ENCODE measurements around the gene PDE4B. TPM values are rescaled to one million over a fixed set of nuclear protein-coding genes. Genes with fewer than 3 reads are reported as not detected.
"Not testable (repeated sequence)": the region's sequence is repeated elsewhere in the genome, so short reads cannot be mapped to it uniquely, and the experiment has no call there.

The PDE4B gene
- total RNA-seq, 1 donor from 2014 or later: 12.0 TPM

DNA sequence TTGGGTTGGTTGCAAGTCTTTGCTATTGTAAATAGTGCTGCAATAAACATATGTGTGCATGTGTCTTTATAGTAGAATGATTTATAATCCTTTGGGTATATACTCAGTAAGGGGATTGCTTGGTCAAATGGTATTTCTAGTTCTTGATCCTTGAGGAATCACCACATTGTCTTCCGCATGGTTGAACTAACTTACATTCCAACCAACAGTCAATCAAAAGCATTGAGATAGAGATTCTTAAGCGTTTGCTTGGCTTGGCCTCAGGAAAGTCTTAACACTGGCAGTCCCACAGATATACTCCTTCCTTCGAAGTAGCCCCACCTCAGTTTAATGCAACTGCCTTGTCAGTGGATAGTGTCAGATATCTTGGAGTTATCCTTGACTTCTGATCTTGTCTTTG, 63.9 kb downstream of the PDE4B start:
- ATAC-seq; intact Hi-C loops (cut with DNase I); DNase-seq (ENCODE audit: missing footprints): not testable (repeated sequence)

DNA sequence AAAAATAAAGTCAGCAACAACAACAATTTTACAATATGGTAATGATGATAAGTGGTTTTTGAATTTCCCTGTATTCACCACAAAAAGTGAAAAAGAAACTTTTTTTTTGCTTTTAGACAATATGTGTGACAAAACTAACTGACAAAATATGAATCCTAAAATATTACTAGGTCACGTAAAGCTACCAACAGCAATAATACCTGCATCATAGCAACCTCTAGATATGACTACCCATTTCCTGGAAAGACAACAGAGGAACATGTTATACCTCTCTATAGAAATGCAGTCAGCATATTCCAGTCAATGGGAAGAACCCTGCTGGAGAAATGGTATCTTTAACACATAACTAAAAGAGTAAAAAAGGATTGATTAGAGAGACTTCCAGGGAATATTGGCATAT, 73.7 kb downstream of the PDE4B start:
- intact Hi-C loops (cut with DNase I): no loop called here
- ATAC-seq (no peak), DNase-seq (ENCODE audit: missing footprints) (no peak)

DNA sequence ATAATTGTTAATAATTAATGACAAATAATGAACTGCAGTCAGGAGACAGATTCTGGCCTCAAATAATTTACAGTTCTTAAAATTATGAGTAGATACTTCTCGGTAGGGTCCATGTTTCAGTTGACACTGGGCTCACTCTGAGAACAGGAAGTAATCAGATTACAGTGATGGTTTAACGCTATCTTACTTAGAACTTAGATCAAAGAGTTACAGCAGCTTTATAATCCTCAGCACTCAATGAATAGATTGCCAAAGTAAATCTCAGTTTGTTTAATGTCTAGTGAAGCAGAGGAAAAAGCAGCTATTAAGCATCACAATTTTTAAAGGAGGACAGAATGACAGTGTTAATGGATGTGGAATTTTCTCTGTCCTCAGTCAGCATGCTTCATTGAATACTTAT, 79.6 kb downstream of the PDE4B start:
- no peak for DNase-seq (ENCODE audit: missing footprints)
- ATAC-seq: no peak
- intact Hi-C loops (cut with DNase I): no loop called here

DNA sequence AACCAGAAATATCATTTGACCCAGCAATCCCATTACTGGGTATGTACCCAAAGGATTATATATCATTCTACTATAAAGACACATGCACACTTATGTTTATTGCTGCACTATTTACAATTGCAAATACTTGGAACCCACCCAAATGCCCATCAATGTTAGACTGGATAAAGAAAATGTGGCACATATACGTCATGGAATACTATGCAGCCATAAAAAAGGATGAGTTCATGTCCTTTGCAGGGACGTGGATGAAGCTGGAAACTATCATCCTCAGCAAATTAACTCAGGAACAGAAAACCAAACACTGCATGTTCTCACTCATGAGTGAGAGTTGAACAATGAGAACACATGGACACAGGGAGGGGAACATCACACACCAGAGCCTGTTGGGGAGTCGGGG, 85.6 kb downstream of the PDE4B start:
- intact Hi-C loops (cut with DNase I); ATAC-seq: not testable (repeated sequence)

DNA sequence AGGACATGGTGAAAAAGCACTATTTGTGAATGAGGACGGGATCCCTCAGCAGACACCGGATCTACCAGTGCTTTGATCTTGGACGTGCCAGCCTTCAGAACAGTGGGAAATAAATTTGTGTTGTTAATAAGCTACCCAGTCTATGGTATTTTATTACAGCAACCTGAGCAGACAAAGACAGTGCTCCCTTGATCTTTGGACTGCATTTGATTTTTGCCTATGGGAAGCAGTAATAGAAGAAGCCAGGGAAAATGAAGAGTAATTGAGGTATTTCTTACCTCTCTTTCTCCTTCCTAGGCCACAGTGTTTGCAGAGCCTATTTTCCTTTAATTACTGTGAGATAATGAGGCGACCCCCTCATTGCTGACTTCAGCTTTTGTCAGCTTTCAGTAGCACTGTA, 87.9 kb downstream of the PDE4B start:
- intact Hi-C loops (cut with DNase I): no loop called here
- ATAC-seq: no peak
- no peak for DNase-seq (ENCODE audit: missing footprints)

More for the DNA sequence above, 85.6 kb downstream of the PDE4B start:
- DNase-seq (ENCODE audit: missing footprints): not testable (repeated sequence)

DNA sequence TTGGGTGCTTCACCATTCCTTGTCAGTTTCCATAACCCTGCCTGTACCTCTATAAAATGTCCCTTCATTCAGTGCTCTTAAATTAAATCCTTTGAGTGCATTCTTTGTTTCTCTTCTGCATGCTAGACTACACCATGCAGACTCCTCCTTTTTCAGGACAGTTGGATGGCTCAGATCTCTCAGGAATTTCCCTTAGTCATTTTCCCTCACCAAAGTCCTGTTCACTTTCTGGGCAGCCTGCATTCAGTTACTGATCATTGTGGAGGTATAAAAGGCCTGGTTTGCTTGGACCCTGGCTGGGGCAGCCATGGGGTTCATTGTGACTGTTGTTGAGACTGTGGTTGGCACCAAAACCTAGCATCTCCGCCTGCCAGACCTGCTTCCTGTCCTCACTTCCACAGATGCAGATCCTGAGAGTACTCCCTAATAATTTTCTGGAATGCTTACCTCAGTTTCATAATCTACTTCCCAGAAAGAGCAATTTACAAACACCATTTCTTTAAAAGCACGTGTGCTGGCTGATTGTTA, 88.4 kb downstream of the PDE4B start:
- no peak for ATAC-seq
- DNase-seq (ENCODE audit: missing footprints): no peak
- intact Hi-C loops (cut with DNase I): no loop called here

DNA sequence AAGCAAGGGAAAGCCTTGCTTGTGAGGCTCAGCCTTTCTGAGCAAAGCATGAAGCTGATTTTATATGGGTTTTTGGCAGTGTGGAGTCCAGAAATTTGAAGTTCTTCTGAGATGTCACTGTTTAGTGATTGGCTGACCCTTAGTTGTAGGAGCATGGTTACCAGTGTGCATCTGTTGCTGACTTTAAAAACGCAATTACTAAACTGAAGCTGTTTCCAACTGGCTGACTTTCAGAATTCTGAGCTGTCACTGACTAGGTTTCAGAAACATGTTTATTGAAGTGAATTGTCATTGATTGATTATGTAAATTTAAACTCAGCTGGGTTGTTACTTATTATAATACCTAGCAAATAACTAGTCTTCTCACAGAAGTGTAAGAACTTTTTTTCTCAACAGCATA, 89.4 kb downstream of the PDE4B start:
- intact Hi-C loops (cut with DNase I): no loop called here
- ATAC-seq (no peak), DNase-seq (ENCODE audit: missing footprints) (no peak)

DNA sequence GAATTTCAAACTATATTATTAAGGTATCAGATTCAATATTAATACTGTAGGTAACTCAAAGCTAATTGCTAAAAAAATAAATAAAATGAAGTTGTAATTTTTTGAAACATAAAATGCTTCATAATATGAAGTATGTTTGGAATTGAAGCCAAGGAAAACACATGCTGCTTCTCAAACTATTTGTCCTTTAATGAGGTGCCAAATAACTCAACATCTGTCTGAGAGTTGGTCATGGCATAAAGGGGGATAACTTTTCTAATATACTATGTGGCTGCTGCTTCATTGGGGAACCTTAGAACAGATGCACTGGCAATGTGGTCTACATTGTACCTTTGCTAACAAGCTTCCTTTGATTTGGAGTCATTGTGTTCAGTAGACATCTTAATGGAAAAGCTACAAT, 96.7 kb downstream of the PDE4B start:
- ATAC-seq: no peak

DNA sequence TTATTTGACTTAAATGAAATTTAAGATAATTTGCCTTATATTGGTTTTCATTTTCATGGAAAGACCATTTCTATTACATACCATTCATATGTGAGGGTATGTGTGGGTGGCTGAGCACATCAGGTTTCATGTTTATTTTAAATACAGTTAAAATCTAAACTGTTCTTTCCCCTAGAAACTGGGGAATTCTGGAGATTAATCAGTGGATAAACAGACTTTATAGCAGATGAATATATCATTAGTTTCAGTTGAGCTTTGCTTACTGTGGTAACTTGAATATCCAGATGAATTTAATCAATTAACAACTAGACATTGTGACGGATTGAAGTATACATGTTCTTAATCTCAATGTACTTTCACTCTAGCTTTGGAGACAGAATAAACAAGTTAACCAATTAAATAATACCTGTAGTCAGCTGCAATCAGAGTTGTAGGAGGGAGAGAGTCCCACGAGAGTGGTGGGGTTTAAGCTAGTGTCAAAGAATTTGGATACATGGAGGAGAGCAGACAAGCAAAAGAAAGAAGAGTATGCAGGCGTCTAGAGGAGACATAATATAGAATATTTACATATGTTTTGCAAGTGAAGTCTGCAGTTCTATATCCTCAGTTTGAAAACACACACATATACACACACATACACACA, 97.6 kb downstream of the PDE4B start:
- no peak for ATAC-seq
- intact Hi-C loops (cut with DNase I): no loop called here
- DNase-seq (ENCODE audit: missing footprints): no peak

More for the DNA sequence above, 96.7 kb downstream of the PDE4B start:
- intact Hi-C loops (cut with DNase I): no loop called here
- DNase-seq (ENCODE audit: missing footprints): no peak

DNA sequence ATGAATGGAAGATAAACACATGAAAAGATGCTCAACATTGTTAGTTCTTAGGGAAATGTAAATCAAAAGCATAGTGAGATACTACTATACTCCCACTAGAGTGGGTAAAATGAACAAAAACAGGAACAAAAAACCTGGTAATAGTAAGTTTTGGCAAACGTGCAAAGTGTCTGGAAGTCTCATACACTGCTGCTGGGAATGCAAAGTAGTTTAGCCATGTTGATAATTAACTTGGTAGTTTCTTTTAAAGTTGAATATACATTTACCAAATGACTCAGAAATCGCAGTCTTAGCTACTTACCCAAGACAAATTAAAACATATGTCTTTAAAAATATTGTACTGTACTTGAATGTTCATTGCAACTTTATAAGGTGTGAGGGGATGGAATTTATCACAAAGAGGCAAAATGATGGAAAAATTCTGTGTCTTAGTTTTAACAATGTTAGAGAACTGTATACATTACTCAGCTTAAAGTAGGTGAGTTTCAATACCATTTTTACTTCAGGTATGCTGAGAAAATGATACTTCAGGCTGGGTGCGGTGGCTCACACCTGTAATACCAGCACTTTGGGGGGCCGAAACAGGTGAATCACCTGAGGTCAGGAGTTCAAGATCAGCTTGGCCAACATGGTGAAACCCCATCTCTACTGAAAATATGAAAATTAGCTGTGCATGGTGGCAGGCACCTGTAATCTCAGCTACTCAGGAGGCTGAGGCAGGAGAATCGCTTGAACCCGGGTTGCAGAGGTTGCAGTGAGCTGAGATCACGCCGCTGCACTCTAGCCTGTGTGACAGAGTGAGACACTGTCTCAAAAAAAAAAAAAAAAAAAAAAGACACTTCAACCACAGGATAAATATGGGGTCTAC, 102.3 kb downstream of the PDE4B start:
- intact Hi-C loops (cut with DNase I): no loop called here
- ATAC-seq (no peak), DNase-seq (ENCODE audit: missing footprints) (no peak)

DNA sequence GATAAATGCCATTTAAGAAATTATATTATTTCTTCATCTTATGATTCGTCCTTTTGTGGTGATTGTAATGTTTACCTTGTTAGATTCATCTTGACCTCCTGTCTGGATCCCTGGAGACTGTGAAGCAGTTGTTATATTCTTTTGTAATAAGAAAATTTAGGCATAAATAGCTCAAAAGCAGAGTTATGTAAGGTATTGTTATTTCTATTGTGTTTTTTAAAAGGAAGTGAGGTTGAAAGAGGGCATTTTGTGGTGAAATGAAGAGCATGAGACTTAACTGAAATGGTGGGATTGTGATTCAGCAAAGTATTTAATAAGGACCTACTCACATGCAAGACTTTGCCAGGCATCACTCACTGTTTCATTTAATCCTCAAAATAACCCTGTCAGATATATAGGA, 104.0 kb downstream of the PDE4B start:
- ATAC-seq: no peak
- no peak for DNase-seq (ENCODE audit: missing footprints)
- intact Hi-C loops (cut with DNase I): no loop called here

DNA sequence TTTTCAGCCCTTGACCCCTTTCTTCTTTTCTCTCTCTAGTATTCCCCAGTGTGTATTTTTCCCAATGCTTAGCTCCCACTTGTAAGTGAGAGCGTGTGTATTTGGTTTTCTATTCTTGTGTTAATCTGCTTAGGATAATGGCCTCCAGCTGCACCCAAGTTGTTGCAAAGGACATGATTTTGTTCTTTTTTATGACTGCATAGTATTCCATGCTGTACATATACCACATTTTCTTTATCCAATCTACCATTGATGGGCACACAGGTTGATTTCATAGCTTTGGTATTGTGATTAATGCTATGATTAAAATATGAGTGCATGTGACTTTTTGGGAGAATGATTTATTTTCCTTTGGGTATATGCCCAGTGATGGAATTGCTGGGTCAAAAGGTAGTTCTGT, 104.8 kb downstream of the PDE4B start:
- no peak for ATAC-seq
- intact Hi-C loops (cut with DNase I): no loop called here
- no peak for DNase-seq (ENCODE audit: missing footprints)

DNA sequence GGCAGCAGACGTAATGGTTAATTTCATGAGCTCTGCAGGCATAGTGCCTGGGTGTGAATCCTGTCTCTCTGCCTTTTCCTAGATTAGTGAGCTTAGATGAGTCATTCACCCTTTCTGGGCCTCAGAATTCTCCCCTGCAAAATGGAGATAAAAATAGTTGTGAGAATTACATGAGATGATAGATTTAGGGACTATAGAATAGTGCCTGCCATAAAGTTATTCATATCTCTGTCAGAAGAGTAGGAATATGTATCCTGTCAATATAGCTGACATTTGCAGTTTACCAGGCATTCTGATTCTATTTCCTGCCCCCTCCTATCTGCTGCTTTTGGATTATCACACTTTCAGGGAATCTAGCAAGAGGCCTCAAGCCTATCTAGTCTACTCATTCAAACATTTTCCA, 112.0 kb downstream of the PDE4B start:
- no peak for ATAC-seq
- intact Hi-C loops (cut with DNase I): no loop called here
- no peak for DNase-seq (ENCODE audit: missing footprints)

DNA sequence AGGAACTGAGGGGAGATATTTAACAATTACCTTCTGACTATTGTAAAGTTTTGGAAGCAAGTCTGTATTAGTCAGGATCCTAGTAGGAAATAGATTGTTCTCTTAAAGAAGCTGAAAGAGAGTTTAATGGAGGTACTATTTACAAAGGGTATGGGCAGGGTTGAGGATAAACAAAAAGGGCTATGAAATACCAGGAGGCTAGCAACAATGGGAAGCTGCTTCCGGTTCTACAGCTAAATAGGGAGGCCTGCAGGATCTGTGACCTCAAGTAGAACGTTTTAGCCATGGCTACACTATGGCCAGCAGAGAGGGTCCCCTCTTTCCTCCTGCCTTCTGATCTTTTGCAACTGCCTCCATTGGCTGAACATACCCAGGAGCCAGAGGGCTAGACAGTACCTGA, 117.7 kb downstream of the PDE4B start:
- DNase-seq (ENCODE audit: missing footprints): no peak
- intact Hi-C loops (cut with DNase I): loop anchor here (10.0 kb wide), 1 partner anchor 94 kb away; no protein-coding TSS in a partner anchor

DNA sequence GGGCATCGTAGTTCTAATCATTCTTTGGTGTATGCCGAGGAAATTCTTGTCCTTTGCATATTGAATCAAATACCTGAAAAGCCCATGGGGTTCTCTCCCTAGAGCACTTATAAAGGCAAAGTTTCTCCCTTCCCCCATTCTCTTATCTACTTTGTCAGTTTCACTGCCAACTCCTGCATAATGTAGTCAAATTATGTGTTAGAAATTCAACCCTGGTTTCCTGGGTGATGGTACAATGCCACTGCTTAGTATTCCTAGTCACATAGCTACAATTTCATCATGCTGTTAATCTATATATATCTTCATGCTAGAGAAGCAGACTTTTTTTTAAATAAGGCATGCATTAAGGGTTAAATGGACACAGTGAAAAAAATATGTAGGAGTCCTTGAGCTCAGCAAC, 119.0 kb downstream of the PDE4B start:
- DNase-seq (ENCODE audit: missing footprints): no peak
- intact Hi-C loops (cut with DNase I): loop anchor here (10.0 kb wide), 1 partner anchor 93 kb away; no protein-coding TSS in a partner anchor
- no peak for ATAC-seq

More for the DNA sequence above, 117.7 kb downstream of the PDE4B start:
- ATAC-seq: no peak

DNA sequence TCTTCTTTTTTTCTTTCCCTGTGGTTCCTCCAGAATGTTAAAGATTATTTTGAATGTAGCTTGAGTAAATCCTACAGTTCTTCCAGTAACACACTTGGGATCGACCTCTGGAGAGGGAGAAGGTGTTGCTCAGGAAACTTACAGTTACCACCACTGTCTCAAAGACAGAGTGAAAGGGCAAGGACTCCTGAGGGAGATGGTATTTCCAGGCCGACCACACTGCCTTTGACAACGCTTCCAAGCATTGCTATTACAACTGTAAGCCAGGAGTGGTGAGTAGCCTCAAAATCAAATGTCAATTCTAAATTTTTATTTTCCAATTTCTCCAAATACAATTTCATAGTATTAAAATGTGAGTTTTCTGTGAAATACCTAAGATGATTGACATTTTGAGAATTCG, 125.9 kb downstream of the PDE4B start:
- DNase-seq (ENCODE audit: missing footprints): no peak
- ATAC-seq: no peak
- intact Hi-C loops (cut with DNase I): loop anchor here (10.0 kb wide), 1 partner anchor 86 kb away; no protein-coding TSS in a partner anchor

DNA sequence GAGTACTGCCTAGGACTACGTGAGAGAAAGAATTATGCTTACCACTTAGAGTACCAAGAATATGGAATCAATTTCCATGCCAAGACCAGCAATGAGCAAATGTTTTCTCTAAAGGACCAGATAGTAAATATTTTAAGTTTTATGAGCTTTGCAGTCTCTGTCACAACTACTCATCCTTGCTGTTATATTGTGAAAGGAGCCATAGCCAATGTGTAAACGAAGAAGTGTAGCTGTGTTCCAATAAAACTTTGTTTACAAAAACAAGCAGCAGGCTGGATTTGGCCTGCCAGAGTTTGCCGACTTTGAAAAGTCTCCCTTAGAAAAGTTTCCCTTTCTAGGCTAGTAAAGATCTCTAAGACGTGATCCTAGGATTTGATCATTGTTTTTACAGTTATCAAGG, 128.8 kb downstream of the PDE4B start:
- intact Hi-C loops (cut with DNase I): no loop called here
- DNase-seq (ENCODE audit: missing footprints) (no peak), ATAC-seq (no peak)

DNA sequence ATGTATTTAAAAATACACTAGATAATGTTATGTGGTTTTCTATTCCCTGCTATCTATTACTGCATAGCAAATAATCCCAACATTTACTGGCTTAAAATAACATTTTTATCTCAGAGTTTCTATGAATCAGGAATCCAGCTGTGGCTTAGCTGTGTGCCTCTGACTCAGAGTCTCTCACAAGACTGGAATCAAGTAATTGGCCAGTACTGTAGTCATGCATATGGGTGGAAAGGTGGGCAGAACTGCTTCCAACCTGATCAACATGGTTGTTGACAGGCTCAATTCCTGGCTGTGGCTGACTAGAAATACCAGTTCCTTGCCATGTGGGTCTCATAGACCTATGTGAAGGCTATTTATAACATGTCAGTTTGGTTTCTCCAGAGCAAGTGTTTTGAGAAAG, 131.8 kb downstream of the PDE4B start:
- ATAC-seq: no peak
- no peak for DNase-seq (ENCODE audit: missing footprints)
- intact Hi-C loops (cut with DNase I): no loop called here

DNA sequence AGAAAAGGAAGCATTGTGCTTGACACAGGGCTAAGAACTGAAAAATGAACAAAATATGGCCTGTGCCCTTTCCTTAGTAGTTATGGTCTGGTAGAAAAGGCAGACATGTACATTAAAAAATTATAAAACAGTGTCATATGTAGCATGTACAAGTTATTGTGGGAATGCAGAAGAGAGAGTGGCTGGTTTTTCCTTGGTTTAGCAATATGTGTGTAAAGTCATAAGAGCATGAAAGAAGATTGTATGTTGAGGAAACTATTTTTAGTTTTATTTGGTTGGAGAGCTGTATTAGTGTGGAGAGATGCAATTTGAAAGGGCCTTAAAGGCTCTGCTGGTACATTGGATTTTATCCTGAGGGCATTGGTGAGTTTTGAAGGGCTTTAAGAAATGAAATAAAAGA, 145.8 kb downstream of the PDE4B start:
- ATAC-seq: no peak
- intact Hi-C loops (cut with DNase I): no loop called here
- no peak for DNase-seq (ENCODE audit: missing footprints)

DNA sequence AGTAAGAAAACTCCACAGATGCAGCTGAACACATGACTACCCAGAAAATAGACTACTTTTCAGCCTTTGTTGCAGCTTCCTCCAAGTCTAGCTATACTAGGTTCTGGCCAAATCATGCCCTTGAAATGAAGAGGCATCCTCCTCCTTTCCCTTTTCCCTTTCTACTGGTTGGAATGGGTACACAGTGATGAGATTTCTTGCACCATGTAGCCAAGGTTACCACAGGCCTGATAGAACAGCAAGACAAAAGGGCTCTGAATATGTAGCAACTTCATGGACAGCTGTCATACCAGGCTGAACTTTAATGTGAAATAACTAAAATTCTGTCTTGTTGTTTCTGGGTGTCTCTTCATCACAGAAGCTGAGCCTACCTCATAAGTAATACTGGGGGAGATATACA, 146.5 kb downstream of the PDE4B start:
- intact Hi-C loops (cut with DNase I): no loop called here
- ATAC-seq: no peak
- no peak for DNase-seq (ENCODE audit: missing footprints)

Measured in Right ventricle myocardium inferior (tissue), 1 donor.